PC-3 (cell line): ENCODE results near the gene ANTKMT. TPM values are rescaled to one million over a fixed set of nuclear protein-coding genes. Genes with fewer than 3 reads are reported as not detected.

Experiments
- ATAC-seq: fragments of 200-7000 bp; cut with Tn5 transposase; 2 replicates; pipeline ENCODE4 v1.9.1; 2020; ENCODE audit warnings: mild to moderate bottlenecking, moderate library complexity
- BruUV-seq: library from RNA; stranded (reverse); fragments of 400-500 nt; replicated peaks from 2 replicates; lab custom pipeline; 2021; lab: Mats Ljungman, UMichigan
- CTCF ChIA-PET: fragments of 300-600 bp; sonication (Branson Sonifier 250); formaldehyde crosslinking; loops from one replicate; lab custom pipeline; 2022; ENCODE audit warnings: antibody characterized with exemption; lab: Charles Lee
- POLR2A ChIA-PET: fragments of 300-600 bp; sonication (Branson Sonifier 250); formaldehyde crosslinking; loops from one replicate; lab custom pipeline; 2022; ENCODE audit warnings: antibody characterized with exemption; ENCODE audit not compliant: unreplicated experiment; lab: Charles Lee
- DNase-seq: peaks from one replicate; pipeline ENCODE4 v3.0.0-alpha.2; 2015
- H2AFZ ChIP-seq: fragments of 300-600 bp; sonication (generic); 2 replicates; pipeline ENCODE4 v1.6.0; 2016; ENCODE audit warnings: antibody characterized with exemption, low read length
- H3F3A ChIP-seq: fragments of 300-600 bp; sonication (generic); one replicate; pipeline ENCODE4 v1.6.0; 2017; ENCODE audit warnings: antibody characterized with exemption, low read length, control low read depth, mild to moderate bottlenecking; ENCODE audit not compliant: unreplicated experiment
- H3K27ac ChIP-seq: fragments of 300-600 bp; sonication (generic); 2 replicates; pipeline ENCODE4 v1.5.1; 2016; ENCODE audit warnings: mild to moderate bottlenecking, low read length
- H3K27me3 ChIP-seq: fragments of 300-600 bp; sonication (generic); 2 replicates; pipeline ENCODE4 v1.6.1; 2016; ENCODE audit warnings: low read length, mixed read lengths
- H3K36me3 ChIP-seq: fragments of 300-600 bp; sonication (generic); 2 replicates; pipeline ENCODE4 v1.6.1; 2016; ENCODE audit warnings: low read depth, mixed run types, low read length, mixed read lengths
- H3K4me1 ChIP-seq: fragments of 300-600 bp; sonication (generic); 2 replicates; pipeline ENCODE4 v1.5.1; 2016; ENCODE audit warnings: low read length; ENCODE audit not compliant: insufficient read depth
- H3K4me2 ChIP-seq: fragments of 300-600 bp; sonication (generic); 2 replicates; pipeline ENCODE4 v1.6.0; 2016; ENCODE audit warnings: low read length
- H3K4me3 ChIP-seq: fragments of 300-600 bp; sonication (generic); 2 replicates; pipeline ENCODE4 v1.5.1; 2016; ENCODE audit warnings: mild to moderate bottlenecking, low read length, mixed read lengths
- H3K79me2 ChIP-seq: fragments of 300-600 bp; sonication (generic); 2 replicates; pipeline ENCODE4 v1.6.1; 2017; ENCODE audit warnings: low read length, mixed read lengths
- H3K9ac ChIP-seq: fragments of 300-600 bp; sonication (generic); 2 replicates; pipeline ENCODE4 v1.6.0; 2016; ENCODE audit warnings: mild to moderate bottlenecking, low read length
- H3K9me2 ChIP-seq: fragments of 300-600 bp; sonication (generic); replicated peaks from 2 replicates; pipeline ENCODE4 v1.6.1; 2016; ENCODE audit warnings: mixed run types, low read length, mixed read lengths
- H3K9me3 ChIP-seq: fragments of 300-600 bp; sonication (generic); 2 replicates; pipeline ENCODE4 v1.6.1; 2016; ENCODE audit warnings: low read length, mixed read lengths
- H4K20me1 ChIP-seq: fragments of 300-600 bp; sonication (generic); 2 replicates; pipeline ENCODE4 v1.6.1; 2016; ENCODE audit warnings: low read length, mixed read lengths
- EZH2 ChIP-seq: fragments of 300-600 bp; sonication (generic); IDR thresholded peaks from one replicate; pipeline ENCODE4 v1.6.1; 2017; ENCODE audit warnings: antibody characterized with exemption, mild to moderate bottlenecking, low read length; ENCODE audit not compliant: unreplicated experiment
- EZH2phosphoT487 ChIP-seq: fragments of 300-600 bp; sonication (generic); IDR thresholded peaks from 2 replicates; pipeline ENCODE4 v1.6.1; 2018; ENCODE audit warnings: mild to moderate bottlenecking, antibody characterized with exemption, low read length, borderline replicate concordance
- intact Hi-C: fragments of 100-400 bp; cut with micrococcal nuclease; formaldehyde crosslinking; loops from 2 replicates; pipeline ENCODE4 v1.9.0; 2023
- total RNA-seq: library from RNA; depleted of rRNA; stranded (reverse); fragments of >200 nt; gene quantifications from 2 replicates; pipeline ENCODE4 v1.2.3, GENCODE V29; 2014
- TF ChIP-seq, protein P1 (sequence below): fragments of 300-600 bp; sonication (generic); conservative IDR thresholded peaks from 2 replicates; pipeline ENCODE4 v1.5.1; 2017; ENCODE audit warnings: antibody characterized with exemption, low read depth, mild to moderate bottlenecking, low read length

Gene ANTKMT
- total RNA-seq, 1 experiment from 2014 or later: 77.3 TPM

GRCh38 chr16:675884-676564, 44.9 kb upstream of the ANTKMT start:
- Histone ChIP-seq H3K4me1 (no peaks in the 10 kb centered on the region), H3K9ac (no peak overlapping the region), H3K4me3 (no peak overlapping the region), H3K4me2 (no peak overlapping the region), H3K36me3 (no peaks in the 10 kb centered on the region; the same call in 1 of the 2 replicates), H3K27me3 (no peaks in the 10 kb centered on the region), H3K9me3 (no peaks in the 10 kb centered on the region), H3K9me2 (no peaks in the 10 kb centered on the region), H3K27ac (no peak overlapping the region), H2AFZ (no peak overlapping the region), H4K20me1 (no peaks in the 10 kb centered on the region), H3F3A (no peaks in the 10 kb centered on the region), H3K79me2 (peaks cover 7% of the 10 kb centered on the region)
- CTCF ChIA-PET: no interaction called here
- POLR2A ChIA-PET: interaction anchor here (0.7 kb wide), 1 partner anchor 110 kb away, joined by 11 read pairs; no protein-coding TSS in a partner anchor
- BruUV-seq: no TSS peak
- ATAC-seq: no peak
- DNase-seq: no peak
- TF ChIP-seq EZH2 (no peak), EZH2phosphoT487 (no peak)
- TF ChIP-seq, protein P1, sequence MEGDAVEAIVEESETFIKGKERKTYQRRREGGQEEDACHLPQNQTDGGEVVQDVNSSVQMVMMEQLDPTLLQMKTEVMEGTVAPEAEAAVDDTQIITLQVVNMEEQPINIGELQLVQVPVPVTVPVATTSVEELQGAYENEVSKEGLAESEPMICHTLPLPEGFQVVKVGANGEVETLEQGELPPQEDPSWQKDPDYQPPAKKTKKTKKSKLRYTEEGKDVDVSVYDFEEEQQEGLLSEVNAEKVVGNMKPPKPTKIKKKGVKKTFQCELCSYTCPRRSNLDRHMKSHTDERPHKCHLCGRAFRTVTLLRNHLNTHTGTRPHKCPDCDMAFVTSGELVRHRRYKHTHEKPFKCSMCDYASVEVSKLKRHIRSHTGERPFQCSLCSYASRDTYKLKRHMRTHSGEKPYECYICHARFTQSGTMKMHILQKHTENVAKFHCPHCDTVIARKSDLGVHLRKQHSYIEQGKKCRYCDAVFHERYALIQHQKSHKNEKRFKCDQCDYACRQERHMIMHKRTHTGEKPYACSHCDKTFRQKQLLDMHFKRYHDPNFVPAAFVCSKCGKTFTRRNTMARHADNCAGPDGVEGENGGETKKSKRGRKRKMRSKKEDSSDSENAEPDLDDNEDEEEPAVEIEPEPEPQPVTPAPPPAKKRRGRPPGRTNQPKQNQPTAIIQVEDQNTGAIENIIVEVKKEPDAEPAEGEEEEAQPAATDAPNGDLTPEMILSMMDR: no peak
- intact Hi-C loops: no loop called here

GRCh38 chr16:676565-676902, 44.4 kb upstream of the ANTKMT start:
- no peaks in the 10 kb centered on the region for H3K9me3 ChIP-seq
- DNase-seq (no peak), ATAC-seq (no peak)
- intact Hi-C loops: no loop called here
- H3K36me3 ChIP-seq: no peaks in the 10 kb centered on the region
- H4K20me1 ChIP-seq: no peaks in the 10 kb centered on the region
- peaks cover 12% of the 10 kb centered on the region for H3K79me2 ChIP-seq
- no peak overlapping the region for H3K4me3 ChIP-seq
- ChIA-PET POLR2A (no interaction called here), CTCF (no interaction called here)
- H3K27ac ChIP-seq: no peak overlapping the region
- no peaks in the 10 kb centered on the region for H3F3A ChIP-seq
- no peak overlapping the region for H3K9ac ChIP-seq
- TF ChIP-seq, protein P1: no peak
- TF ChIP-seq EZH2phosphoT487 (no peak), EZH2 (no peak)
- H3K4me2 ChIP-seq: no peak overlapping the region
- H3K9me2 ChIP-seq: no peaks in the 10 kb centered on the region
- H2AFZ ChIP-seq: no peak overlapping the region
- no TSS peak for BruUV-seq
- H3K27me3 ChIP-seq: no peaks in the 10 kb centered on the region
- H3K4me1 ChIP-seq: peaks cover 3% of the 10 kb centered on the region

- no peaks in the 10 kb centered on the region for H3K27me3 ChIP-seq
- H4K20me1 ChIP-seq: peaks cover 3% of the 10 kb centered on the region; the same call in 1 of the 2 replicates
These were observed 44.0 kb upstream of the ANTKMT start for GRCh38 chr16:676913-677312.

More at GRCh38 chr16:676913-677312, 44.0 kb upstream of the ANTKMT start:
- DNase-seq (no peak), ATAC-seq (no peak)
- no TSS peak for BruUV-seq
- TF ChIP-seq, protein P1: no peak
- TF ChIP-seq EZH2 (no peak), EZH2phosphoT487 (no peak)
- intact Hi-C loops: no loop called here
- no peak overlapping the region for H3K4me2 ChIP-seq
- H2AFZ ChIP-seq: no peak overlapping the region
- no peaks in the 10 kb centered on the region for H3K9me2 ChIP-seq
- CTCF ChIA-PET: no interaction called here
- no peaks in the 10 kb centered on the region for H3F3A ChIP-seq
- H3K4me1 ChIP-seq: peaks cover 7% of the 10 kb centered on the region
- peaks cover 16% of the 10 kb centered on the region for H3K79me2 ChIP-seq
- no peak overlapping the region for H3K27ac ChIP-seq
- H3K36me3 ChIP-seq: no peaks in the 10 kb centered on the region
- H3K9me3 ChIP-seq: no peaks in the 10 kb centered on the region
- no peak overlapping the region for H3K9ac ChIP-seq
- POLR2A ChIA-PET: no interaction called here
- H3K4me3 ChIP-seq: no peak overlapping the region
